Measurements from ENCODE around the gene DIO3.
"Not testable (repeated sequence)": the region's sequence is repeated elsewhere in the genome, so short reads cannot be mapped to it uniquely, and the experiment has no call there.

DIO3 gene

GRCh38 chr14:101543814-101544213 is 17.5 kb upstream of the DIO3 start:
- no peak for DNase-seq

- DNase-seq = no peak
Observed at GRCh38 chr14:101544550-101544949, 16.7 kb upstream of the DIO3 start.

GRCh38 chr14:101546706-101547105 is 14.6 kb upstream of the DIO3 start:
- no peak for DNase-seq

- no peak for DNase-seq
Observed at GRCh38 chr14:101547107-101547738, 14.1 kb upstream of the DIO3 start.

GRCh38 chr14:101547961-101548669 is 13.2 kb upstream of the DIO3 start:
- no peak for DNase-seq

- no peak for DNase-seq
Observed at GRCh38 chr14:101548710-101549109, 12.6 kb upstream of the DIO3 start.

- no peak for DNase-seq
Observed at GRCh38 chr14:101549154-101549553, 12.1 kb upstream of the DIO3 start.

- not testable (repeated sequence) for DNase-seq
Observed at GRCh38 chr14:101550202-101550912, 10.9 kb upstream of the DIO3 start.

- no peak for DNase-seq
Observed at GRCh38 chr14:101551729-101552595, 9.3 kb upstream of the DIO3 start.

- DNase-seq = no peak
Observed at GRCh38 chr14:101552786-101553231, 8.5 kb upstream of the DIO3 start.

- DNase-seq = no peak
Observed at GRCh38 chr14:101553393-101553792, 7.9 kb upstream of the DIO3 start.

GRCh38 chr14:101553931-101554330 is 7.4 kb upstream of the DIO3 start:
- no peak for DNase-seq

GRCh38 chr14:101554991-101555668 is 6.2 kb upstream of the DIO3 start:
- no peak for DNase-seq

- not testable (repeated sequence) for DNase-seq
Observed at GRCh38 chr14:101555669-101556043, 5.6 kb upstream of the DIO3 start.

- DNase-seq = no peak
Observed at GRCh38 chr14:101556131-101556530, 5.2 kb upstream of the DIO3 start.

- DNase-seq = no peak
Observed at GRCh38 chr14:101556566-101557320, 4.6 kb upstream of the DIO3 start.

GRCh38 chr14:101557321-101557695 is 4.0 kb upstream of the DIO3 start:
- no peak for DNase-seq

GRCh38 chr14:101557811-101558738 is 3.2 kb upstream of the DIO3 start:
- no peak for DNase-seq

- DNase-seq = no peak
Observed at GRCh38 chr14:101558739-101559240, 2.5 kb upstream of the DIO3 start.

- DNase-seq = no peak
Observed at GRCh38 chr14:101559250-101559623, 2.1 kb upstream of the DIO3 start.
